PC-3 (cell line): ENCODE results near the gene UGGT1. TPM values are rescaled to one million over a fixed set of nuclear protein-coding genes. Genes with fewer than 3 reads are reported as not detected.

Experiments
- ATAC-seq: fragments of 200-7000 bp; cut with Tn5 transposase; 2 replicates; pipeline ENCODE4 v1.9.1; 2020; ENCODE audit warnings: mild to moderate bottlenecking, moderate library complexity
- BruUV-seq: library from RNA; stranded (reverse); fragments of 400-500 nt; replicated peaks from 2 replicates; lab custom pipeline; 2021; lab: Mats Ljungman, UMichigan
- CTCF ChIA-PET: fragments of 300-600 bp; sonication (Branson Sonifier 250); formaldehyde crosslinking; loops from one replicate; lab custom pipeline; 2022; ENCODE audit warnings: antibody characterized with exemption; lab: Charles Lee
- POLR2A ChIA-PET: fragments of 300-600 bp; sonication (Branson Sonifier 250); formaldehyde crosslinking; loops from one replicate; lab custom pipeline; 2022; ENCODE audit warnings: antibody characterized with exemption; ENCODE audit not compliant: unreplicated experiment; lab: Charles Lee
- DNase-seq: peaks from one replicate; pipeline ENCODE4 v3.0.0-alpha.2; 2015
- H2AFZ ChIP-seq: fragments of 300-600 bp; sonication (generic); 2 replicates; pipeline ENCODE4 v1.6.0; 2016; ENCODE audit warnings: antibody characterized with exemption, low read length
- H3F3A ChIP-seq: fragments of 300-600 bp; sonication (generic); one replicate; pipeline ENCODE4 v1.6.0; 2017; ENCODE audit warnings: antibody characterized with exemption, low read length, control low read depth, mild to moderate bottlenecking; ENCODE audit not compliant: unreplicated experiment
- H3K27ac ChIP-seq: fragments of 300-600 bp; sonication (generic); 2 replicates; pipeline ENCODE4 v1.5.1; 2016; ENCODE audit warnings: mild to moderate bottlenecking, low read length
- H3K27me3 ChIP-seq: fragments of 300-600 bp; sonication (generic); 2 replicates; pipeline ENCODE4 v1.6.1; 2016; ENCODE audit warnings: low read length, mixed read lengths
- H3K36me3 ChIP-seq: fragments of 300-600 bp; sonication (generic); 2 replicates; pipeline ENCODE4 v1.6.1; 2016; ENCODE audit warnings: low read depth, mixed run types, low read length, mixed read lengths
- H3K4me1 ChIP-seq: fragments of 300-600 bp; sonication (generic); 2 replicates; pipeline ENCODE4 v1.5.1; 2016; ENCODE audit warnings: low read length; ENCODE audit not compliant: insufficient read depth
- H3K4me2 ChIP-seq: fragments of 300-600 bp; sonication (generic); 2 replicates; pipeline ENCODE4 v1.6.0; 2016; ENCODE audit warnings: low read length
- H3K4me3 ChIP-seq: fragments of 300-600 bp; sonication (generic); 2 replicates; pipeline ENCODE4 v1.5.1; 2016; ENCODE audit warnings: mild to moderate bottlenecking, low read length, mixed read lengths
- H3K79me2 ChIP-seq: fragments of 300-600 bp; sonication (generic); 2 replicates; pipeline ENCODE4 v1.6.1; 2017; ENCODE audit warnings: low read length, mixed read lengths
- H3K9ac ChIP-seq: fragments of 300-600 bp; sonication (generic); 2 replicates; pipeline ENCODE4 v1.6.0; 2016; ENCODE audit warnings: mild to moderate bottlenecking, low read length
- H3K9me2 ChIP-seq: fragments of 300-600 bp; sonication (generic); replicated peaks from 2 replicates; pipeline ENCODE4 v1.6.1; 2016; ENCODE audit warnings: mixed run types, low read length, mixed read lengths
- H3K9me3 ChIP-seq: fragments of 300-600 bp; sonication (generic); 2 replicates; pipeline ENCODE4 v1.6.1; 2016; ENCODE audit warnings: low read length, mixed read lengths
- H4K20me1 ChIP-seq: fragments of 300-600 bp; sonication (generic); 2 replicates; pipeline ENCODE4 v1.6.1; 2016; ENCODE audit warnings: low read length, mixed read lengths
- EZH2 ChIP-seq: fragments of 300-600 bp; sonication (generic); IDR thresholded peaks from one replicate; pipeline ENCODE4 v1.6.1; 2017; ENCODE audit warnings: antibody characterized with exemption, mild to moderate bottlenecking, low read length; ENCODE audit not compliant: unreplicated experiment
- EZH2phosphoT487 ChIP-seq: fragments of 300-600 bp; sonication (generic); IDR thresholded peaks from 2 replicates; pipeline ENCODE4 v1.6.1; 2018; ENCODE audit warnings: mild to moderate bottlenecking, antibody characterized with exemption, low read length, borderline replicate concordance
- intact Hi-C: fragments of 100-400 bp; cut with micrococcal nuclease; formaldehyde crosslinking; loops from 2 replicates; pipeline ENCODE4 v1.9.0; 2023
- total RNA-seq: library from RNA; depleted of rRNA; stranded (reverse); fragments of >200 nt; gene quantifications from 2 replicates; pipeline ENCODE4 v1.2.3, GENCODE V29; 2014
- TF ChIP-seq, protein P1 (sequence below): fragments of 300-600 bp; sonication (generic); conservative IDR thresholded peaks from 2 replicates; pipeline ENCODE4 v1.5.1; 2017; ENCODE audit warnings: antibody characterized with exemption, low read depth, mild to moderate bottlenecking, low read length

Gene UGGT1
- total RNA-seq, 1 experiment from 2014 or later, result 59.9 TPM

DNA sequence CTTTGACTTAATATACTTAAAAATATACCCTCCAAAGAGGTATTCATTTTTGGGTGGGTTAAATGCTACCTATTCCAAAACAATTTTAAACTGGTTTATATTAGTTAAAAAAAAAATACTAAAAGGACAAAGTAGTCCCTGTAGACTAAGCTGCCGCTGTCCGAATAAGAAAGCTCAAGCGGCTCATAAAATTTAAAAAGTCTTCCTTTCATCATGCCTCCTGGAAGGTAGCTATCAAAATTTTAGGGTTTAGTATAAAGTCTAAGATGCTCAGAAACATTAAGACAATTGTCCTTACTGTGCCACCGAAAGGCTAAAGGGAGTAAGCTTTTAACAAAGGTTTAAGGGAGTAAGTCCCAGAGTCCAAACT is 440 bp upstream of the UGGT1 start:
- Histone ChIP-seq H3K27me3 (no peaks in the 10 kb centered on the region), H3K9ac (peak overlapping the region; percentile 90), H3K4me1 (peaks cover 6% of the 10 kb centered on the region; the same call in 1 of the 2 replicates), H3K79me2 (peaks cover 45% of the 10 kb centered on the region), H3K4me2 (peak overlapping the region; percentile 86), H3K27ac (peak overlapping the region; percentile 27), H2AFZ (peak overlapping the region; percentile 83), H3K36me3 (no peaks in the 10 kb centered on the region), H3K4me3 (peak overlapping the region; percentile 96), H3F3A (no peaks in the 10 kb centered on the region), H3K9me2 (no peaks in the 10 kb centered on the region), H3K9me3 (no peaks in the 10 kb centered on the region), H4K20me1 (no peaks in the 10 kb centered on the region)
- CTCF ChIA-PET, result interaction anchor here (2.4 kb wide), 1 partner anchor 27 kb away, joined by 11 read pairs; no protein-coding TSS in a partner anchor
- BruUV-seq, result TSS peak; percentile 98
- POLR2A ChIA-PET, result interaction anchor here (0.7 to 0.9 kb wide), 2 partner anchors 9 to 26 kb away, joined by 4 read pairs; no protein-coding TSS in a partner anchor
- no peak for DNase-seq
- intact Hi-C loops, result loop anchor here (2.0 to 10.0 kb wide), 2 partner anchors 28 to 206 kb away; partner anchors contain the start of gene AMMECR1L
- ATAC-seq, result no peak
- TF ChIP-seq EZH2phosphoT487 (no peak), EZH2 (no peak)
- TF ChIP-seq, protein P1, sequence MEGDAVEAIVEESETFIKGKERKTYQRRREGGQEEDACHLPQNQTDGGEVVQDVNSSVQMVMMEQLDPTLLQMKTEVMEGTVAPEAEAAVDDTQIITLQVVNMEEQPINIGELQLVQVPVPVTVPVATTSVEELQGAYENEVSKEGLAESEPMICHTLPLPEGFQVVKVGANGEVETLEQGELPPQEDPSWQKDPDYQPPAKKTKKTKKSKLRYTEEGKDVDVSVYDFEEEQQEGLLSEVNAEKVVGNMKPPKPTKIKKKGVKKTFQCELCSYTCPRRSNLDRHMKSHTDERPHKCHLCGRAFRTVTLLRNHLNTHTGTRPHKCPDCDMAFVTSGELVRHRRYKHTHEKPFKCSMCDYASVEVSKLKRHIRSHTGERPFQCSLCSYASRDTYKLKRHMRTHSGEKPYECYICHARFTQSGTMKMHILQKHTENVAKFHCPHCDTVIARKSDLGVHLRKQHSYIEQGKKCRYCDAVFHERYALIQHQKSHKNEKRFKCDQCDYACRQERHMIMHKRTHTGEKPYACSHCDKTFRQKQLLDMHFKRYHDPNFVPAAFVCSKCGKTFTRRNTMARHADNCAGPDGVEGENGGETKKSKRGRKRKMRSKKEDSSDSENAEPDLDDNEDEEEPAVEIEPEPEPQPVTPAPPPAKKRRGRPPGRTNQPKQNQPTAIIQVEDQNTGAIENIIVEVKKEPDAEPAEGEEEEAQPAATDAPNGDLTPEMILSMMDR, result no peak

DNA sequence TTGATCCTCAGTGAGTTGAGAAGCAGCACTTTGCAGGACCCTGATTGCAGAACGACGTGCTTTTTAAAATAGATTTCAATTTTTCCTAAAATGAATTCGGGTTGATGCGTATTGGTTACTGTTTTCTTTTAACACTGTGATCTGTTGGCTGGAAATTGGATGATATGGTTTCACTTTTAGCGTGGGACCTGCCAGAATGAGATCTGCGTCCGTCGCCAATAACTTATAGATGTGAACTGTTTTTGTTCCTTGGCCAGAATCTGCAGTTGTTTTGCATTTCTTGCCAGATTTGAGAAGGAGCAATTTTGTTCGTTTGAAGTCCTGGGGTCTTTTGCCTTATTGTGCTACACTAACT is 703 bp downstream of the UGGT1 start:
- Histone ChIP-seq H4K20me1 (0 out of 2 replicates have a peak, but pooled peaks cover 9% of the 10 kb centered on the region), H3K9ac (peak overlapping the region; percentile 90), H3K79me2 (peaks cover 56% of the 10 kb centered on the region), H2AFZ (peak overlapping the region; percentile 83), H3F3A (no peaks in the 10 kb centered on the region), H3K4me1 (peaks cover 6% of the 10 kb centered on the region; the same call in 1 of the 2 replicates), H3K4me3 (peak overlapping the region; percentile 96), H3K9me3 (no peaks in the 10 kb centered on the region), H3K9me2 (no peaks in the 10 kb centered on the region), H3K27ac (peak overlapping the region; percentile 52; the same call in 1 of the 2 replicates), H3K4me2 (peak overlapping the region; percentile 86), H3K27me3 (no peaks in the 10 kb centered on the region), H3K36me3 (no peaks in the 10 kb centered on the region)
- no TSS peak for BruUV-seq
- peak; percentile 14 for DNase-seq
- peak; percentile 1; the same call in 1 of the 2 replicates for ATAC-seq
- TF ChIP-seq EZH2phosphoT487, result no peak
- TF ChIP-seq, protein P1, result no peak
- no peak for TF ChIP-seq EZH2
- intact Hi-C loops, result loop anchor here (1.0 to 10.0 kb wide), 3 partner anchors 29 to 207 kb away; partner anchors contain the start of genes AMMECR1L and SAP130
- ChIA-PET CTCF (interaction anchor here (2.4 kb wide), 1 partner anchor 28 kb away, joined by 11 read pairs; no protein-coding TSS in a partner anchor), POLR2A (no interaction called here)

GRCh38 chr2:128092656-128093055 is 1.7 kb downstream of the UGGT1 start:
- Histone ChIP-seq H3K4me3 (peak overlapping the region; percentile 96), H3K27me3 (no peaks in the 10 kb centered on the region), H3K79me2 (peaks cover 66% of the 10 kb centered on the region), H4K20me1 (0 out of 2 replicates have a peak, but pooled peaks cover 9% of the 10 kb centered on the region), H3K9me2 (no peaks in the 10 kb centered on the region), H3K9ac (peak overlapping the region; percentile 90; the same call in 1 of the 2 replicates), H3K36me3 (peaks cover 4% of the 10 kb centered on the region), H3F3A (no peaks in the 10 kb centered on the region), H3K9me3 (no peaks in the 10 kb centered on the region), H2AFZ (no peak overlapping the region), H3K4me2 (peak overlapping the region; percentile 86), H3K4me1 (peaks cover 6% of the 10 kb centered on the region; the same call in 1 of the 2 replicates), H3K27ac (no peak overlapping the region)
- TF ChIP-seq EZH2phosphoT487, result no peak
- TF ChIP-seq, protein P1, result no peak
- no peak for TF ChIP-seq EZH2
- intact Hi-C loops, result loop anchor here (10.0 kb wide), 1 partner anchor 208 kb away; the partner anchor contains the start of gene AMMECR1L
- no TSS peak for BruUV-seq
- ATAC-seq (no peak), DNase-seq (no peak)
- ChIA-PET CTCF (interaction anchor here (2.4 kb wide), 1 partner anchor 29 kb away, joined by 11 read pairs; no protein-coding TSS in a partner anchor), POLR2A (no interaction called here)
